Parathyroid adenoma (tissue), 2 donors: ENCODE data around the gene RPL10.

Source experiments
- H2AFZ ChIP-seq: fragments of 300-600 bp; sonication (generic); one replicate; pipeline ENCODE4 v1.7.0; 2017; ENCODE audit warnings: antibody characterized with exemption, mild to moderate bottlenecking
- H3K27ac ChIP-seq: fragments of 300-600 bp; sonication (generic); one replicate; pipeline ENCODE4 v1.7.0; 2017
- H3K27me3 ChIP-seq: fragments of 300-600 bp; sonication (generic); one replicate; pipeline ENCODE4 v1.7.0; 2017; ENCODE audit warnings: low read length; ENCODE audit not compliant: control insufficient read depth, insufficient read depth
- H3K36me3 ChIP-seq: fragments of 300-600 bp; sonication (generic); one replicate; pipeline ENCODE4 v1.7.0; 2017; ENCODE audit warnings: low read length; ENCODE audit not compliant: control insufficient read depth, insufficient read depth
- H3K4me1 ChIP-seq: fragments of 300-600 bp; sonication (generic); one replicate; pipeline ENCODE4 v1.7.0; 2017; ENCODE audit warnings: control low read depth
- H3K4me2 ChIP-seq: fragments of 300-600 bp; sonication (generic); one replicate; pipeline ENCODE4 v1.7.0; 2017; ENCODE audit warnings: low read length
- H3K4me3 ChIP-seq: fragments of 300-600 bp; sonication (generic); one replicate; pipeline ENCODE4 v1.7.0; 2017; ENCODE audit warnings: low read depth, low read length
- H3K79me2 ChIP-seq: fragments of 300-600 bp; sonication (generic); one replicate; pipeline ENCODE4 v1.7.0; 2017; ENCODE audit warnings: control low read depth
- H3K9ac ChIP-seq: fragments of 300-600 bp; sonication (generic); one replicate; pipeline ENCODE4 v1.7.0; 2017; ENCODE audit warnings: mild to moderate bottlenecking
- H3K9me3 ChIP-seq: fragments of 300-600 bp; sonication (generic); one replicate; pipeline ENCODE4 v1.7.0; 2017; ENCODE audit warnings: low read length; ENCODE audit not compliant: control insufficient read depth
- TF ChIP-seq, protein P1 (sequence below): fragments of 300-600 bp; sonication (generic); IDR thresholded peaks from one replicate; pipeline ENCODE4 v1.7.0; 2017; ENCODE audit warnings: antibody characterized with exemption, mild to moderate bottlenecking
- donor health status: primary hyperparathyroidism.

The RPL10 gene

DNA sequence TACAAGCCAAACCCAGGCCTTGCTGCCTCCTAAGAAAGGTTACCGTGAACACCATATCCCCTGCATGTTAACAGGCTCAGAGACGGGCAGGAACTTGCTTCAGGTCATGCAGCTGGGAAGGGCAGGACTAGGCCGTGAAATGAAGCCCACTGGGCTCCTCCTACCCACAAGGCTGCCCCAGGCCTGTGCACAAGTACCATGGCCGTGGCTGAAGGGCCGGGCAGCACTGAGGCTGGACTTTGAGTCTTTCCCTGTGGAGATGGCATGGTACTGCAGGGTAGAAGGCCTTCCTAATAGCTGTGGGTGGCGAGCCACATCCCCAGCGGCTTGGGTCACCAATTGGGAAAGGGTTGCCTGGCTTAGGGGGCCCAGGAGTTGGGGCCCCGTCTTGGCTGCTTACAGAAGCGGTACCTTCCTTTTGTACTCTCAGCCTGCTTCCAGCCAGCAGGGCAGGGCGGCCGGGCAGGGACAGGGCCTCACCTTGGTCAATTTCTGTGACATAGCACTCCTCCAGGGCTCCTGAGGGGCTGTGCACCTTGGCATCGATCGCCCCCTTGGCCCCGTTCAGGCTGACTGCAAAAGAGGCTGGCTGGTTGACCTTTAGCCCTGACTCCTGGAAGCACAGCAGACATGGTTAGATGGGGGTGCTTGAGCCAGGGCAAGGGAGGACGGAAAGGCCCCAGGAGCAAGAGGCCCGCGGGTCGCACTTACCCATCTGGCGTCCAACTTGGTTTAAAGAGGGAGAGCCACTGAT lies 47.6 kb upstream of the RPL10 start:
- TF ChIP-seq, protein P1, sequence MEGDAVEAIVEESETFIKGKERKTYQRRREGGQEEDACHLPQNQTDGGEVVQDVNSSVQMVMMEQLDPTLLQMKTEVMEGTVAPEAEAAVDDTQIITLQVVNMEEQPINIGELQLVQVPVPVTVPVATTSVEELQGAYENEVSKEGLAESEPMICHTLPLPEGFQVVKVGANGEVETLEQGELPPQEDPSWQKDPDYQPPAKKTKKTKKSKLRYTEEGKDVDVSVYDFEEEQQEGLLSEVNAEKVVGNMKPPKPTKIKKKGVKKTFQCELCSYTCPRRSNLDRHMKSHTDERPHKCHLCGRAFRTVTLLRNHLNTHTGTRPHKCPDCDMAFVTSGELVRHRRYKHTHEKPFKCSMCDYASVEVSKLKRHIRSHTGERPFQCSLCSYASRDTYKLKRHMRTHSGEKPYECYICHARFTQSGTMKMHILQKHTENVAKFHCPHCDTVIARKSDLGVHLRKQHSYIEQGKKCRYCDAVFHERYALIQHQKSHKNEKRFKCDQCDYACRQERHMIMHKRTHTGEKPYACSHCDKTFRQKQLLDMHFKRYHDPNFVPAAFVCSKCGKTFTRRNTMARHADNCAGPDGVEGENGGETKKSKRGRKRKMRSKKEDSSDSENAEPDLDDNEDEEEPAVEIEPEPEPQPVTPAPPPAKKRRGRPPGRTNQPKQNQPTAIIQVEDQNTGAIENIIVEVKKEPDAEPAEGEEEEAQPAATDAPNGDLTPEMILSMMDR, result no peak
- Histone ChIP-seq H3K36me3 (no peaks in the 10 kb centered on the region), H3K9me3 (no peaks in the 10 kb centered on the region), H3K27ac (no peak overlapping the region), H2AFZ (no peak overlapping the region), H3K4me2 (no peak overlapping the region), H3K4me1 (no peaks in the 10 kb centered on the region), H3K79me2 (no peaks in the 10 kb centered on the region), H3K9ac (no peak overlapping the region), H3K4me3 (no peak overlapping the region), H3K27me3 (no peaks in the 10 kb centered on the region)

DNA sequence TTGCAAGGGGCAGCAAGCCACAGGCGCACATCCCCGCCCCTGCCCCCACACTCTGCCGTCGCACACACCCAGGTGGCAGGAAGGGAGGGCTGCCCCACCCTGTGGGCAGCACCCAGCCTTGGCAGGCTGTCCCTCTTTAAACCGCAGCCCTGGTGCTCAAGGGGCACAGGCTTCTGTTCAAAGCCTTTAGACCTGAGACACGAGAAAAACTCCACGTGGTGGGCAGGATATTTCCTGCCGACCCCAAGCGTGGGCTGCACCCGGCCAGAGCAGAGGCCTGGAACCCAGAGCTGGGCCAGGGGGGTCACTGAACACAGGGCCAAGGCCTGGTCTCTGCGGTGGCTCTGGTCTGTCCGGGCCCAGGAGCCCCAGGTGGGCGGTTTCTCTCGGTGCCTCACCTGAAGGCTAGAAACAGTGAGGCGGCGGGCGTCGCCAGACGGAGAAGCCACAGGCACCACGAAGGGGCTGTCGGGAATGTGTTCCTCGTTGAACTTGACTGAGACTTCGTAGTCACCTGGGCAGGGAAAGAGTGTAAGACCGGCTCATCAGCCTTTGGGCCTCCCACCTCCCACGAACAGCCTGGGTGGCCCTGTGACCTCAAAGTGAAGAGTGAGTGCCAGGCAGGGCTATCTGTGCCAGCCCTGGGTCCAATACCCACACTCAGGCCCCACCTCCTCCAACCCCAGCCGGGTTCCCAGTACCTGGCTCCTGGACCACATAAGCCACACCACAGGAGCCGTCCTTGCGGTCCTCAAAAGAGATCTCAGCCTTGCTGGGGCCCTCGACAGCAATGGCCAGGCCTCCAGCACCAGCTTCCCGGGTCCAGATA lies 46.8 kb upstream of the RPL10 start:
- Histone ChIP-seq H3K4me3 (no peak overlapping the region), H3K27ac (no peak overlapping the region), H2AFZ (no peak overlapping the region), H3K36me3 (no peaks in the 10 kb centered on the region), H3K79me2 (no peaks in the 10 kb centered on the region), H3K4me2 (no peak overlapping the region), H3K27me3 (no peaks in the 10 kb centered on the region), H3K9me3 (no peaks in the 10 kb centered on the region), H3K9ac (no peak overlapping the region), H3K4me1 (no peaks in the 10 kb centered on the region)
- TF ChIP-seq, protein P1, result no peak

DNA sequence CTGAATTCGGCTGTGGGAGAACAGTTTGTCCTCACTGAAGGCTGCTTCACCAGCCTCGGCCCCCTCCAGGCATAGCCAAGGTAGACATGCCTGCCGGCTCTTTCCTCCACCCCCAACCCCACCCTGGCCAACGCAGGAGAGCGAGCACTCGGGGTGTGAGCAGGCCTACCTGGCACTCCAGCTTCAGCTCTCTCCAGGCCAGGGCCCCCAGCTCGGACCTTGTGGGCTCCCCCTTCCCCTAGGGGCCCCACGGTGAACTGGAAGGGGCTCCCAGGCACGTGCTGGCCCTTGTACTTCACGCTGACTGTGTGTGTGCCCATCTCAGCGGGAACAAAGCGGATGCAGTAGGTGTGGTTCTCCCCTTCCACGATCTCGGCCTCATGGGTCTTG lies 46.2 kb upstream of the RPL10 start:
- H3K27ac ChIP-seq, result no peak overlapping the region
- H3K36me3 ChIP-seq, result no peaks in the 10 kb centered on the region
- no peak overlapping the region for H2AFZ ChIP-seq
- no peaks in the 10 kb centered on the region for H3K9me3 ChIP-seq
- no peak overlapping the region for H3K4me2 ChIP-seq
- H3K79me2 ChIP-seq, result no peaks in the 10 kb centered on the region
- H3K27me3 ChIP-seq, result no peaks in the 10 kb centered on the region
- no peak overlapping the region for H3K4me3 ChIP-seq
- TF ChIP-seq, protein P1, result no peak
- H3K9ac ChIP-seq, result no peak overlapping the region
- no peaks in the 10 kb centered on the region for H3K4me1 ChIP-seq

DNA sequence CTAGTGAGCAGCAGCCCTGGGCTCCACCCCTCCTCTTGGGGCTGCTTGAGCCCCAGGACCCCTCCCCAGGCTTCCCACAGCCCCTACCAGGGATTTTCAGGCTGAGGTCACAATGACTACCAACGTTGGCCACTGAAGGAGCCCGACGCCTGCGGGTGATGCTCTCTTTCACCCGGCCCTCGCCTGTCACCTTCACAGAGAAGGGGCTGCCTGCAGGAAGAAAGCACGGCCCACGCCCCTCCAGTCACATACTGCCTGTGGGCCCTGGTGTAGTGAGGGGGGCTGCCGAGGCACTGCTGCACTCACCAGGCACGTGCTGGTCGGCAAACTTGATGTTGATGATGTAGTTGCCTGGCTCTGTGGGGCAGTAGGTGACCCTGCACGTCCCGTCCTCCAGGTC lies 45.7 kb upstream of the RPL10 start:
- no peak overlapping the region for H3K27ac ChIP-seq
- H3K36me3 ChIP-seq, result no peaks in the 10 kb centered on the region

More for the DNA sequence above, 45.7 kb upstream of the RPL10 start:
- H3K9me3 ChIP-seq, result no peaks in the 10 kb centered on the region
- no peak overlapping the region for H2AFZ ChIP-seq
- H3K27me3 ChIP-seq, result no peaks in the 10 kb centered on the region
- no peak overlapping the region for H3K9ac ChIP-seq
- no peaks in the 10 kb centered on the region for H3K4me1 ChIP-seq
- no peaks in the 10 kb centered on the region for H3K79me2 ChIP-seq
- no peak overlapping the region for H3K4me3 ChIP-seq
- TF ChIP-seq, protein P1, result no peak
- H3K4me2 ChIP-seq, result no peak overlapping the region
